IMR-90 (cell line): ENCODE data around the gene ILRUN. TPM values are rescaled to one million over a fixed set of nuclear protein-coding genes. Genes with fewer than 3 reads are reported as not detected.

Experiments
- ATAC-seq: fragments of 200-7000 bp; cut with Tn5 transposase; 2 replicates; pipeline ENCODE4 v1.9.1; 2020; ENCODE audit warnings: low read depth, mild to moderate bottlenecking, moderate library complexity
- BruUV-seq: library from RNA; stranded (reverse); fragments of 400-500 nt; replicated peaks from 2 replicates; lab custom pipeline; 2021; lab: Mats Ljungman, UMichigan
- CTCF ChIA-PET: fragments of 300-600 bp; formaldehyde crosslinking; extraction: SDS; loops from one replicate; lab custom pipeline; 2021; ENCODE audit warnings: antibody characterized with exemption; lab: Yijun Ruan, JAX
- POLR2A ChIA-PET: fragments of 300-600 bp; sonication (Branson Sonifier 250); formaldehyde crosslinking; loops from one replicate; lab custom pipeline; 2022; ENCODE audit warnings: antibody characterized with exemption; ENCODE audit not compliant: unreplicated experiment; lab: Charles Lee
- DNase-seq: peaks from one replicate; pipeline ENCODE4 v3.0.0; 2013
- H2AFZ ChIP-seq: replicated peaks from 2 replicates; pipeline ENCODE3; 2013; ENCODE audit warnings: low read length, mild to moderate bottlenecking; ENCODE audit not compliant: poor library complexity
- H2AK5ac ChIP-seq: 2 replicates; pipeline ENCODE4 v1.6.1; 2013; ENCODE audit warnings: low read depth, low read length, inconsistent platforms
- H2AK9ac ChIP-seq: replicated peaks from 2 replicates; pipeline ENCODE3; 2013; ENCODE audit warnings: mild to moderate bottlenecking, low read depth, low read length, moderate library complexity; ENCODE audit not compliant: poor library complexity
- H2BK120ac ChIP-seq: 2 replicates; pipeline ENCODE4 v1.6.1; 2013; ENCODE audit warnings: low read depth, low read length, inconsistent platforms
- H2BK15ac ChIP-seq: 3 replicates; pipeline ENCODE4 v1.6.1; 2013; ENCODE audit warnings: low read depth, low read length, inconsistent platforms
- H2BK20ac ChIP-seq: 2 replicates; pipeline ENCODE4 v1.6.1; 2013; ENCODE audit warnings: low read depth, mild to moderate bottlenecking, inconsistent platforms, low read length, moderate library complexity
- H2BK5ac ChIP-seq: 2 replicates; pipeline ENCODE4 v1.6.1; 2013; ENCODE audit warnings: mild to moderate bottlenecking, low read depth, low read length, inconsistent platforms; ENCODE audit not compliant: poor library complexity, severe bottlenecking
- H3K14ac ChIP-seq: replicated peaks from 2 replicates; pipeline ENCODE4 v1.6.1; 2013; ENCODE audit warnings: low read depth, low read length, inconsistent platforms
- H3K18ac ChIP-seq: 2 replicates; pipeline ENCODE4 v1.6.1; 2013; ENCODE audit warnings: low read depth, low read length, control low read depth
- H3K23ac ChIP-seq: 2 replicates; pipeline ENCODE4 v1.6.1; 2013; ENCODE audit warnings: low read depth, low read length, inconsistent platforms
- H3K27ac ChIP-seq: 2 replicates; pipeline ENCODE4 v1.5.1; 2013; ENCODE audit warnings: mild to moderate bottlenecking, control low read depth, low read length; ENCODE audit not compliant: insufficient read depth
- H3K27me3 ChIP-seq: 2 replicates; pipeline ENCODE4 v1.6.1; 2013; ENCODE audit warnings: low read length; ENCODE audit not compliant: control insufficient read depth, insufficient read depth
- H3K36me3 ChIP-seq: 2 replicates; pipeline ENCODE4 v1.6.1; 2013; ENCODE audit warnings: low read length, mixed read lengths; ENCODE audit not compliant: control insufficient read depth, insufficient read depth
- H3K4ac ChIP-seq: 2 replicates; pipeline ENCODE4 v1.6.1; 2013; ENCODE audit warnings: low read depth, low read length, inconsistent platforms
- H3K4me1 ChIP-seq: 2 replicates; pipeline ENCODE4 v1.6.1; 2013; ENCODE audit warnings: low read length, mixed read lengths; ENCODE audit not compliant: control insufficient read depth, insufficient read depth
- H3K4me2 ChIP-seq: 2 replicates; pipeline ENCODE4 v1.6.1; 2013; ENCODE audit warnings: low read depth, mild to moderate bottlenecking, control low read depth, low read length, moderate library complexity
- H3K4me3 ChIP-seq: 2 replicates; pipeline ENCODE4 v1.5.1; 2013; ENCODE audit warnings: low read depth, mild to moderate bottlenecking, control low read depth, low read length, moderate library complexity; ENCODE audit not compliant: insufficient read depth
- H3K56ac ChIP-seq: 2 replicates; pipeline ENCODE4 v1.6.1; 2013; ENCODE audit warnings: low read length, inconsistent platforms; ENCODE audit not compliant: insufficient read depth; ENCODE audit errors: extremely low read depth
- H3K79me1 ChIP-seq, 2 experiments: 2 replicates each; pipeline ENCODE4 v1.6.1; 2013; ENCODE audit warnings: low read length in 2 of 2, inconsistent platforms in 1 of 2, low read depth in 1 of 2
- H3K9ac ChIP-seq: 2 replicates; pipeline ENCODE4 v1.6.1; 2013; ENCODE audit warnings: low read depth, low read length, control low read depth
- H3K9me1 ChIP-seq: 2 replicates; pipeline ENCODE4 v1.6.1; 2013; ENCODE audit warnings: low read length, inconsistent platforms; ENCODE audit not compliant: insufficient read depth
- H3K9me3 ChIP-seq: 2 replicates; pipeline ENCODE4 v1.6.1; 2013; ENCODE audit warnings: low read length; ENCODE audit not compliant: control insufficient read depth, insufficient read depth
- H4K20me1 ChIP-seq: 2 replicates; pipeline ENCODE4 v1.6.1; 2013; ENCODE audit warnings: low read length, inconsistent platforms; ENCODE audit not compliant: insufficient read depth
- H4K5ac ChIP-seq: 2 replicates; pipeline ENCODE4 v1.6.1; 2013; ENCODE audit warnings: mild to moderate bottlenecking, low read depth, low read length, control low read depth
- H4K8ac ChIP-seq, 2 experiments: 2 replicates each; pipeline ENCODE4 v1.6.1; 2013; ENCODE audit warnings: low read depth in 2 of 2, low read length in 2 of 2, control low read depth in 1 of 2, inconsistent platforms in 1 of 2
- H4K91ac ChIP-seq: 2 replicates; pipeline ENCODE4 v1.6.1; 2013; ENCODE audit warnings: low read depth, low read length, inconsistent platforms; ENCODE audit not compliant: insufficient read depth
- CEBPB ChIP-seq: IDR thresholded peaks from 2 replicates; pipeline ENCODE4 v1.6.1; 2012; ENCODE audit warnings: low read depth, low read length, improper control_type of control experiment
- MXI1 ChIP-seq: IDR thresholded peaks from 2 replicates; pipeline ENCODE4 v1.6.1; 2012; ENCODE audit warnings: low read depth, mild to moderate bottlenecking, low read length, moderate library complexity, borderline replicate concordance
- WGBS, 2 experiments: methylation state at CpG; one replicate each; pipeline versions ENCODE4 v1.1.5 to v1.1.7; 2013; ENCODE audit warnings: missing lambda C conversion rate in 2 of 2; ENCODE audit not compliant: insufficient read length in 1 of 2; ENCODE audit errors: extremely low coverage in 2 of 2; 5-methylcytosine and 5-hydroxymethylcytosine counted together
- dilution Hi-C: fragments of 300-500 bp; cut with HindIII; formaldehyde crosslinking; loops from one replicate; pipeline ENCODE4 v1.14.3; 2018; ENCODE audit warnings: low sequenced_read_pairs; ENCODE audit not compliant: unreplicated experiment
- in situ Hi-C: fragments of 300-500 bp; cut with MboI; formaldehyde crosslinking; loops from 3 replicates; pipeline ENCODE4 v1.14.3; 2019; ENCODE audit warnings: low sequenced_read_pairs, inconsistent platforms, mixed read lengths
- intact Hi-C: fragments of 100-400 bp; cut with micrococcal nuclease; formaldehyde crosslinking; loops from 2 replicates; pipeline ENCODE4 v1.10.0; 2022
- polyA plus RNA-seq, 3 experiments: library from polyadenylated mRNA; depleted of rRNA; stranded (reverse); fragments of >200 nt; gene quantifications; 2 replicates each; pipeline ENCODE4 v1.2.3, GENCODE V29; 2012; ENCODE audit warnings: low replicate concordance in 1 of 3
- total RNA-seq: library from RNA; depleted of rRNA; stranded (reverse); fragments of >200 nt; gene quantifications from 2 replicates; pipeline ENCODE4 v1.2.3, GENCODE V29; 2012

Gene ILRUN
- total and polyA plus RNA-seq, 2 of the 4 experiments (the other 2 are of a cell fraction): 25.4 to 29.9 TPM

- Histone ChIP-seq H3K4me1 (no peaks in the 10 kb centered on the region), H2AK5ac (no peak overlapping the region), H3K9me3 (no peaks in the 10 kb centered on the region), H2BK15ac (no peak overlapping the region), H3K79me1 (peaks cover 17 to 71% of the 10 kb centered on the region in 2 experiments), H3K4me3 (no peak overlapping the region), H2BK5ac (no peak overlapping the region), H3K18ac (no peak overlapping the region), H2AFZ (no peak overlapping the region), H3K4ac (no peak overlapping the region), H4K8ac (no peak overlapping the region), H4K20me1 (peaks cover 53% of the 10 kb centered on the region), H3K9me1 (peaks cover 6% of the 10 kb centered on the region; the same call in 1 of the 2 replicates), H3K36me3 (no peaks in the 10 kb centered on the region), H3K27me3 (no peaks in the 10 kb centered on the region), H4K5ac (no peak overlapping the region), H3K27ac (no peak overlapping the region), H3K56ac (no peak overlapping the region), H2AK9ac (no peak overlapping the region), H2BK20ac (no peak overlapping the region), H3K9ac (no peak overlapping the region), H4K91ac (no peak overlapping the region), H2BK120ac (no peak overlapping the region), H3K23ac (no peak overlapping the region), H3K14ac (no peak overlapping the region), H3K4me2 (no peak overlapping the region)
- no peak for DNase-seq
- WGBS, 2 experiments: 100% methylated on average over 2 of the region's 5 CpGs; no CpG with 5 or more reads in 1 of the 2 experiments
- no peak for ATAC-seq
- in situ Hi-C loops (no loop called here), intact Hi-C loops (no loop called here), dilution Hi-C loops (no loop called here)
- ChIA-PET POLR2A (no interaction called here), CTCF (no interaction called here)
- peak; percentile 47 for TF ChIP-seq CEBPB
- TF ChIP-seq MXI1: no peak
- BruUV-seq: no TSS peak
These were observed 7.6 kb downstream of the ILRUN start for GRCh38 chr6:34688956-34689355.
